Stimulated activated CD4-positive, alpha-beta T cell treated with anti-CD3 and anti-CD28 coated beads, Interleukin-4, amount 100 ng/mL, for 1 hour (primary cell): ENCODE measurements around the gene COX8A.
"Not testable (repeated sequence)": the region's sequence is repeated elsewhere in the genome, so short reads cannot be mapped to it uniquely, and the experiment has no call there.

ENCODE experiments used
- DNase-seq: peaks from one replicate; pipeline ENCODE4 v3.0.0-alpha.2; 2020

The COX8A gene

GRCh38 chr11:63974259-63975143, at the start of gene COX8A:
Gene COX8A, plus strand, starts transcription at chr11:63974620. Its CDS starts 61 bp downstream, at chr11:63974681.
- peak; percentile 89 for DNase-seq

GRCh38 chr11:63929616-63930015, 44.8 kb upstream of the COX8A start:
- no peak for DNase-seq

GRCh38 chr11:63931045-63931444, 43.4 kb upstream of the COX8A start:
- DNase-seq = no peak

GRCh38 chr11:63931876-63932275, 42.5 kb upstream of the COX8A start:
- DNase-seq = no peak

- DNase-seq = no peak
These were observed 41.0 kb upstream of the COX8A start for GRCh38 chr11:63933459-63933858.

- peak; percentile 20 for DNase-seq
These were observed 36.5 kb upstream of the COX8A start for GRCh38 chr11:63937713-63938478.

GRCh38 chr11:63938479-63939396, 35.7 kb upstream of the COX8A start, which contains the start of gene NAA40:
Gene NAA40, plus strand, starts transcription at chr11:63939002. Its CDS starts 95 bp downstream, at chr11:63939097.
- peak; percentile 90 for DNase-seq

GRCh38 chr11:63939397-63939891, 35.0 kb upstream of the COX8A start:
- no peak for DNase-seq

GRCh38 chr11:63940786-63941185, 33.6 kb upstream of the COX8A start:
- DNase-seq = no peak

GRCh38 chr11:63941901-63942300, 32.5 kb upstream of the COX8A start:
- no peak for DNase-seq

- DNase-seq = no peak
These were observed 31.6 kb upstream of the COX8A start for GRCh38 chr11:63942803-63943202.

- DNase-seq = no peak
These were observed 29.4 kb upstream of the COX8A start for GRCh38 chr11:63944987-63945386.

- peak; percentile 55 for DNase-seq
These were observed 28.8 kb upstream of the COX8A start for GRCh38 chr11:63945477-63946163.

- DNase-seq = no peak
These were observed 22.5 kb upstream of the COX8A start for GRCh38 chr11:63951779-63952536.

GRCh38 chr11:63952570-63952969, 21.9 kb upstream of the COX8A start:
- no peak for DNase-seq

- DNase-seq = no peak
These were observed 16.4 kb upstream of the COX8A start for GRCh38 chr11:63958008-63958407.

GRCh38 chr11:63961608-63962412, 12.6 kb upstream of the COX8A start:
- DNase-seq = no peak

- not testable (repeated sequence) for DNase-seq
These were observed 10.5 kb upstream of the COX8A start for GRCh38 chr11:63963895-63964294.

GRCh38 chr11:63966444-63966843, 8.0 kb upstream of the COX8A start:
- no peak for DNase-seq

- DNase-seq = no peak
These were observed 5.0 kb upstream of the COX8A start for GRCh38 chr11:63969461-63969860.
